ENCODE data around the gene TRIM10.

DNA sequence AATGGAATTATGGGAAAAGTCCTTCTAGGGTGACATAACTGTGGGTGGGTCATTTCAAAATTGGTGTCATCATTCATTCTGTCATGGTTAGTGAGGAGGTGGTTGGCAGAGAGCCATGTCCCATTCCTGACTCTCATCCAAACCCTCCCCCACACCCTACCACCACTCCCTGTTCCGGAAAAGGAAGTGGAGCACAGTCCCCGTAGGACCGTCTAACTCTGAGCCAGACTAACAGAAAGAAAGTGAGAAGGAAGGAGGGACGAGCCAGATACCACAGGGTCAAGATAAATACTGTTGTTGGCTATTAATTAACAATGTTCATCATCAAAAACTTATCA lies 4.8 kb downstream of the TRIM10 start:
- TF ChIP-seq, protein P1, sequence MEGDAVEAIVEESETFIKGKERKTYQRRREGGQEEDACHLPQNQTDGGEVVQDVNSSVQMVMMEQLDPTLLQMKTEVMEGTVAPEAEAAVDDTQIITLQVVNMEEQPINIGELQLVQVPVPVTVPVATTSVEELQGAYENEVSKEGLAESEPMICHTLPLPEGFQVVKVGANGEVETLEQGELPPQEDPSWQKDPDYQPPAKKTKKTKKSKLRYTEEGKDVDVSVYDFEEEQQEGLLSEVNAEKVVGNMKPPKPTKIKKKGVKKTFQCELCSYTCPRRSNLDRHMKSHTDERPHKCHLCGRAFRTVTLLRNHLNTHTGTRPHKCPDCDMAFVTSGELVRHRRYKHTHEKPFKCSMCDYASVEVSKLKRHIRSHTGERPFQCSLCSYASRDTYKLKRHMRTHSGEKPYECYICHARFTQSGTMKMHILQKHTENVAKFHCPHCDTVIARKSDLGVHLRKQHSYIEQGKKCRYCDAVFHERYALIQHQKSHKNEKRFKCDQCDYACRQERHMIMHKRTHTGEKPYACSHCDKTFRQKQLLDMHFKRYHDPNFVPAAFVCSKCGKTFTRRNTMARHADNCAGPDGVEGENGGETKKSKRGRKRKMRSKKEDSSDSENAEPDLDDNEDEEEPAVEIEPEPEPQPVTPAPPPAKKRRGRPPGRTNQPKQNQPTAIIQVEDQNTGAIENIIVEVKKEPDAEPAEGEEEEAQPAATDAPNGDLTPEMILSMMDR (IDR thresholded peaks at IDR 0.05; ENCODE audit: low read length): no peak
- TF ChIP-seq EZH2 (optimal IDR thresholded peaks at IDR 0.05; ENCODE audit: low read depth, low read length) (no peak), EZH2phosphoT487 (IDR thresholded peaks at IDR 0.05; ENCODE audit: low read length) (no peak)

Measured in MM.1S (cell line).